ENCODE measurements around the gene SEMG2.

SEMG2 gene

DNA sequence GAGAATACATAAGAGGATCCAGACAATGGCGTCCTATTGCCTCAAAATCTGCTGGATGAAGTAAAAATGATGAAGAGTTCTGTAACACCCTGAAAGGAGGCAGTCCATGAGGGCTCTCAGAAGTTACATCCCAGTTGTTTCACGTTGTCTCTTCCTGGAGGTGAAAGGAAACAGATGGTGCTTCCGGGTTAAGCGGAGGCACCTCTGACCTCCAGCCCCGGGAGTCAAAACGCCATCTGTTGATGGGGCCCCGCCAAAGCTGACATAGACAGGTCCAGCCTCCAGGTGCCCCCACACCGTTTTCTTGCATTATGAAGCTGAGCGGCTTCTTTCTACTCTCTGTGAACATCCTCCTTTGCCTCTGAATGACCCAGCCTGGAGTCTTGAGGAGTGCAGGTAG lies 9.5 kb downstream of the SEMG2 start:
- DNase-seq = no peak

DNA sequence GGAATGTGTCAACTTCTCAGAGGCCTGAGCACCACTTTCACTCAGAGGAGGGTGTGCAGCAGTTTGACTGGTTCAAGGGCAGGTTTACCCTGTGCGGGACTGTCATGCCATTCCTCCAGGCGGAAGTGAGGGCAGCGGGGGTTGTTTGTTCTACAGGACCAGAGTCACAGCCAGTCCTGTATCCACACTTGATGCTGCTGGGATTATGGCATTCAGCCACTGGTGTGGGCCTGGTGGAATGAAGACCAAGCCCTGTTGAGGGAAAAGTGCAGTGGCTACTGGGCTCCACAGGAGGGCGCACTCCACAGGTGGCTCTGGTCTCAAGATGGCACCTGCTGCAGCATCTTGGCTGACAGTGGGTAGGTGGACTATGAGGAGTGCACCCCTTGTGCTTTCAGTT lies 14.8 kb downstream of the SEMG2 start:
- no peak for DNase-seq

- DNase-seq = no peak
Observed at GRCh38 chr20:45238139-45238538, 17.0 kb downstream of the SEMG2 start.

- DNase-seq = no peak
Observed at GRCh38 chr20:45246109-45246508, 24.9 kb downstream of the SEMG2 start.

- no peak for DNase-seq
Observed at GRCh38 chr20:45247865-45248264, 26.7 kb downstream of the SEMG2 start.

GRCh38 chr20:45248609-45249008 lies 27.4 kb downstream of the SEMG2 start:
- DNase-seq = no peak

DNA sequence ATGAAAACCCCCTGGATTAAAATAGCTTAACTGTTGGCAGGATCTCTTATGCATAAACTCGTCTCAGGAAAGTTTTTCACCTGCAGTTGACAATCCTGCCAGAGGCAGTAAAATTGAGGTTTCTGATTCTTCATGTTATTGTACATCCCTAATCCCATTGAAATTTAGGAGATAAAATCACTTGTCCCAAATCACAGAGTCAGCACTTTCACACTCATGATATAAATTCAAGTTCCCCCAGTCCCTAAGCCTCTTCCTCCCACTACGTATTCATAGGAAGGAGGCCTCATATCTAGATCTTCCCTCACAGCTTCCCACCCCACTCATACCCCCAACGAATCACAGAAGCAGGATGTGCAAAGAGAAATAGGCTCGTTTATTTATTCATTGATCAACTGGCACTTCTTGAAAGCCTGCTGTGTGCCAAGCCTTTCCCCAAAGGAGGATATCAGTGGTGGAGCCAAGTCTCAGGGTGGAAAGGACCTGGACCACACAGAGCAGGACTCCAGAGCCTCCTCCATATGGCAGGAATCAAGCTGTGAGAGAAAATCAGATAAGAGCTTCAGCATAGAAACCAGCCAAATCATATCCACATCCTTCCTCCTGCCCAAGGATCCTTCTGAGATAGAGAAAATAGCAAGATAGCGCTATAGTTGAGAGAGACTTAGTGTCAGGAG lies 30.8 kb downstream of the SEMG2 start:
- no peak for DNase-seq

DNA sequence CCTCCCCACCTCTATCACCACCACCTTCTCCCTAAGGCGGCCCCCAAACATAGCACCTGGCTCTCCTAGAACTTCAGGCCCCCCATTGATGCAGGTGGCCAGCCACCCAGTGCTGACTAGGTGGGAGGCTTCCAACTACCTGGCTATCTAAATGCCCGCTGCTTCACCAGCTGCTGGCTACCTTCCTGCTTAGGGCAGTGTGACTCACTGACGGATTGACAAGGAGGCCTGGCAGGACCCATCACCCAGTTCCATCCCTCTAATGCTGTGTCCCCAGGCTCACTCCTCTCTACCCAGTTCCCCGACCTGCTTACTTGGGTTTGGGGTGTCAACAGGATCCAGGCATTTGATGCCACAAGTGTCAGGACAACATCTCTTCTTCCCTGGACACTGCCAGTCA lies 32.1 kb downstream of the SEMG2 start:
- DNase-seq = no peak

DNA sequence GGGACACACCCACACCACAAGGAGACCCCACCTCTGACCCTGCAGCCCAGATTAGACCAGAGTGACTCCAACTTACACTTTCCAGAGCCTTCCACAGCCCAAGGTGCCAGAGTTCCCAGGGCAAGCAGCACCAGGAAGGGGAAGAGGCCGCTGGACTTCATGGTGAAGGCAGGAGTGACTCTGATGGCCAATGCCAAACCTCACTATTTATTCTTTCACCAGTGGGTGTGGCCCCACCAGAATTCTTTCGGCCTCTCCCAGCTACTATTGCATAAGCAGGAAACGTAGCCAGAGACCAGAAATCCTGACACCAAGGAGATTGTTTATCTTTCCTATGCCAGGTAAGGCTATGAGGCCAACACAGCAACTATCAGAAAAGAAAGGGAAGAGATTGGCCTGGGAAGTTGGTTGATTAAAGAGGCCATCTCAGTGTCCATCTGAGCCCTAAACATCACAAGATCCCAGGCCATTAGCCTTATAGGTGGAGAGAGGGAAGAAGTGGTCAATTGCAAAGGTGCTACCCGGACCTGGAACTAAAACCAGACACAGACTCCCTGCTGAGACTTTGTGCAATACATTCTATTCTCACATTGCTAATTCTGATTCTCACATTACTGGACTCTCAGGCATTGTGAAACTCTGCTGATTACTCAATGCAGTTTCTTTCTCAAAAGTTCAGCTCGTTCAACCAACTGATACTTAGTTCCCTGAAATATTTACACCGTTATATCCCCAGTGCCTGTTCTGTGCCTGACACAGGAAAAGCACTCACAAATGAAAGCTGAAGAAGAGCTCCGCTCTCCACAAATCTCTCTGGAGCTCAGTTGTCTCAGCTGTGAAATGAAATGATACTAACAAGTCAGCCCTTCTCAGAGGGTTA lies 33.5 kb downstream of the SEMG2 start, which contains the start of gene SLPI:
Gene SLPI, minus strand, starts transcription at position 182 of the 880 bp plus-strand sequence. Its CDS starts 21 bp downstream, at position 161.
- DNase-seq = peak; percentile 26

DNA sequence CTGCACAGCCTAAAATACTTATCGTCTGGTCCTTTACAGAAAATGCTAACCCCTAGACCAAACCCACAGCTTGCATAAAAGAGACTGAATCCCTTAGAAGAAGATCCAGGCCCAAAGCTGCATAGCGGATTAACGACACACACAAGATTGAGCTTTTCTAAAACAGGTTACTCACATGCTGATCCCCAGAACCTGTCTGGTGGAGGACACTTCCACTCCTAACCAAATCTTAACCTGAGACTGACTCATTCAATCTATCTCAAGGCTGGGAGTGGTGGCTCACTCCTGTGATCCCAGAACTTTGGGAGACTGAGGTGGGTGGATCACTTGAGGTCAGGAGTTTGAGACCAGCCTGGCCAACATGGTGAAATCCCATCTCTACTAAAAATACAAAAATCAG lies 36.0 kb downstream of the SEMG2 start:
- DNase-seq = no peak

DNA sequence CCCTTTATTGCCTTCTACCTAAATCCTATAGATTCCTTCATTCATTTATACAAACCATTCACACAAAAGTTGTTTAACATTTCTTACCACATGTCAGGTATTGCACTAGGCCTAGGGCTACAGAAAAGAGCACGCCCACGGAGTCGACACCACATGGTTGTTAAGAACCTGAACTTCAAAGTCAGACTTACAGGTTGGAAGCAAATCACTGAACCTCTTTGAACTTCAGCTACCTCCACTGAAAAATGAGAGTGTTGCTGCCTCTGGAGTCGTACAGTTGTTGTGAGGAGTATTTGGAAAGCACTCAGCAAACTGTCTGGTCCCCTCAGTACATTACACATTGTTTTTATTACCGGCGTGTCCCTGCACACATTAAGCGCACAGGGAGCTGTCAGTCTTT lies 36.5 kb downstream of the SEMG2 start:
- DNase-seq = no peak

DNA sequence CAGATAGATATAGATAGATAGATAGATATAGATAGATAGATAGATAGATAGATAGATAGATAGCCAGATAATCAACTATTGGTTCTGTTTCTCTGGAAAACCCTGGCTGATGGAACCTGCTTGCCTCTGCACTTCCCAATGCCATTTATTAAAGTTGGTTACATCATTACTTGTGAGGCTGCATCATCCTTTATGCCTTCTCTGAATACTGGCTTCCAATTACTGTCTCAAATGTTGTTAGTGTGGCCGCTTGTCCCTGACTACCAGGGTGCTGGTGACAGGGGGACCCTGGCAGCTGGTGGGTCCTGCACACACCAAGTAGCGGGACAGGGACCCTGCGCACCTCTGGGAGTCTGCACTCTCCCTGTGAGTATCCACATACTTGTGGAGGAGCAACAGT lies 37.1 kb downstream of the SEMG2 start:
- DNase-seq = no peak

DNA sequence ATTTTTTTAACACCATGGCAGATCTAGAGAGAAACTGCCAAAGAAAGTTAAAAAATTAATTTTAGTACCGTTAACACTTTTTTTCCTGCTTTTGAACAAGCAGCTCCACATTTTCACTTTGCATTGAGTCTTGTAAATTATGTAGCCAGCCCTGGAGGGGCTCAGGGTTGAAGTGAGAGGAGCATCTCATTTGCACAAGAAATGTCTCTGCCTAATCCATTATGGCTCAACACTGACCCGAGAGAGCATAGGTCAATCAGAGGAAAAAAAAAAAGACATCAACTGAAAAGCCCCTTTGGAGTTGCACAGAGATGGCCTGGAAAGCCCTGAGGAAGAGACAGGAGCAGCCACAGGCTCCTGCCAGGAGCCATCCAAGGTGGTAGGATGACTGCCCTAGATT lies 37.5 kb downstream of the SEMG2 start:
- no peak for DNase-seq

DNA sequence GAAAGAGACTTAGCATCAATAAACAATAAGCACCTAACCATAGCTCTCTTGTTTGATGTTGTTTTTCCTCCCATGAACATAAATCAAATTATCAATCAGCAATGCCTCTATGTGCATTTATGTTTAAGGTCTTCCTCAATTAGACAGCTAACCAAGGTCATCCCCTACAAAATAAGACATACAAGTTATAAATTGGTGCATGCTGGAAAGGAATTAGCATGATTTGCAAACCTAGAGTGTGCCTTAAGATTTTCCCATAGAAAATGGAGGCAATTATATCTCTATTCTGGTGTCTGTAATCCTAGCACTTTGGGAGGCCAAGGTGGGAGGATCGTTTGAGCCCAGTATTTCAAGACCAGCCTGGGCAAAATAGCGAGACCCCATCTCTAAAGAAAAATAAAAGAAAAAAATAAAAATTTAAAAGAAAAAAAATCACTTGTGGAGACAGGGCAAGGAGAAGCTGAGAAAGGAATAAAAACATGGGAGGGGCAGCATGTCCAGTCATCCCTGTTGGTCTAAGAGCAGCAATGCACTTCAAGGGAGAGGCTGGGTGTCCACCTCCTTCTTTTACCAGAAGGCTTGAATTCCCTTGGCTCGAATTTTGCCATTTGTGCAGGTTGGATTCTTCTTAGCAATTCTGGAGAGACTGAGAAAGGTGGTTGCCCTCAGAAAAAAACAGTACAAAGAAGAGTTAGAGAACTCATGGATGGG lies 42.5 kb downstream of the SEMG2 start:
- no peak for DNase-seq

DNA sequence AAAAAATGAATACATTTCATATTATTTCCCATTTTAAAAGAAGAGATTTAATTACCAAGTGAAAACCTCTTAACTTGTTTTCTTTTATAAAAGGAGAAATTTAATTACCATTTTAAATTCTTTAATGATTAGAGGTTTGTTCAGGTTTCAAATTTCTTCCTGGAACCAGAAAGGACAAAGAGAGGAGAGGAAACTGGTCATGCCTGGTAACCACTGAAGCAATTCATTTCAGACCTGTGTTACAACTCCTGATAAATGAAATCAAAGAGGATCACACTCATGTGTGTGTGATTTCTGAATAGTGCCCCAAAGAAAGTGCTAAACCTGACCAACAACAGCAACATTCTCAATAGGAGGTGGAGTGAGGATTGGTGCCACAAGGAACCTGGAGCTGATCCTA lies 45.8 kb downstream of the SEMG2 start:
- no peak for DNase-seq

DNA sequence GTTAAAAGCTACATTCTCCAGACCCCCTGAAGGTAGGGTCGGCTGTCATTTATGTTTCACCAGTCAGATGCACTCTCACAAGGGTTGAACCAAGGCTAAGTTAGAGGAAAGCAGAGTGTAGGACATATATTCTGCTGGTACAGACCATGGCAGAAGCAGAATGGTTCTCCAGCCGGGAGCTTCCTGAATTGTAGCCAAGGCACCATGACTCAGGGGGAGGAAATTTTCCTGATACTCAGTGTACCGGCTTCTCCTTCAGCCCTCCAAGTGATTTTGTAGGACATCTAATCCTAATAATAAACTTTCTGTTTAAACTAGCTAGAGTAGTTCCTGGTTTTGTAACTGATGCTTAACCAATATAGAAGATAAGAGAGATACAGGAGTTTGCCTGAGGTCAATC lies 47.4 kb downstream of the SEMG2 start:
- DNase-seq = no peak

DNA sequence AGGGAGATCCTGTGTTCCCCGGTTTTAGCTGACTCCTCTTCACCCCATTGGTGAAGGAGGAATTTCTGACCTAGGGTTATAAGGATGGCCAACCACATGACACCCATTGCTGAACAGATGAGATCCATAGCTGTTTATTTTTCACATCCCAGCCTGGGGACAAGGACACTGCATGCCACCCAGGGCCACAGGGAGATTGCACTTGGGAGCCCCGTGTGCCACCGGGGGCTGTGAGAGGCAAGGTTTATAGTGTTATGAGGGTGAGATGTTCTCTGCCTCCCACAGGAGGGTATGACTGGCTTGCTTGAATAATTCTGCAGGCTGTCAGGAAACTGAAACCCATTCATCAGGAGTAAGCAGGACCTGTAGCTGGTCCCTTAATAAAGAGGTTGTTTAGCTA lies 47.9 kb downstream of the SEMG2 start:
- no peak for DNase-seq

DNA sequence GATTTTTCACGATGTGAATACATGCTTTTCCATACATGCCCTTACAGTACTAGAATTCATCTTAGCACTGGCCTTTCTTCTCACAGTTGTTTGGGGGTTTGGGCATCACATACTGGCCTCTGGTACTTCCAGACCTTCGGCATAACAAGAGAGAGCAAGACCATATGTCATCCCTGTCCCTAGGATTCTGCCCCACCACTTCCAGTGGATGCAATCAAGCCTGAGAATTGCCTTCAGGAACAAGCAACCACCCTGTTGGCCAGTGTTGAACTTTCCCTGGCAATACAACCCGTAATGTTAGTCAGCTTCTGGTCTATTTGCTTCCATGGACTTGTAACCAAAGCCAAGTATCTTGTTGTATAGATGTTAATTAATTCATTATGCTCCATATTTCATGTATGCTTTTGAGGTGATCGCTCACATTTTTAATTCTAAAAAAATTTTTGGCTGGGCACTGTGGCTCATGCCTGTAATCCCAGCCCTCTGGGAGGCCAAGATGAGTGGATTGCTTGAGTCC lies 48.6 kb downstream of the SEMG2 start:
- DNase-seq = no peak
